ENCODE data around the gene SUMF2.
"Not testable (repeated sequence)": the region's sequence is repeated elsewhere in the genome, so short reads cannot be mapped to it uniquely, and the experiment has no call there.

SUMF2 gene

GRCh38 chr7:56063500-56063881 is 595 bp upstream of the SUMF2 start:
- DNase-seq, result no peak

DNA sequence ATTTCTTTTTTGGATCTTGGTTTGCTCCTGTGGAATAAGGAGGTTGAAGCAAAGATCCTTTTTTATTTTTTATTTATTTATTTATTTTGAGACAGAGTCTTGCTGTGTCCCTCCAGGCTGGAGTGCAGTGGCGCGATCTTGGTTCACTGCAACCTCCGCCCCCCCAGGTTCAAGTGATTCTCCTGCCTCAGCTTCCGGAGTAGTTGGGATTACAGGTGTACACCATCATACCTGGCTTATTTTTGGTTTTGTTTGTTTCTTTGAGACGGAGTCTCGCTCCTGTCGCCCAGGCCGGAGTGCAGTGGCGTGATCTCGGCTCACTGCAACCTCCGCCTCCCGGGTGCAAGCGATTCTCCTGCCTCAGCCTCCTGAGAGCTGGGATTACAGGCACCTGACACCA is 2.3 kb downstream of the SUMF2 start:
- not testable (repeated sequence) for DNase-seq

DNA sequence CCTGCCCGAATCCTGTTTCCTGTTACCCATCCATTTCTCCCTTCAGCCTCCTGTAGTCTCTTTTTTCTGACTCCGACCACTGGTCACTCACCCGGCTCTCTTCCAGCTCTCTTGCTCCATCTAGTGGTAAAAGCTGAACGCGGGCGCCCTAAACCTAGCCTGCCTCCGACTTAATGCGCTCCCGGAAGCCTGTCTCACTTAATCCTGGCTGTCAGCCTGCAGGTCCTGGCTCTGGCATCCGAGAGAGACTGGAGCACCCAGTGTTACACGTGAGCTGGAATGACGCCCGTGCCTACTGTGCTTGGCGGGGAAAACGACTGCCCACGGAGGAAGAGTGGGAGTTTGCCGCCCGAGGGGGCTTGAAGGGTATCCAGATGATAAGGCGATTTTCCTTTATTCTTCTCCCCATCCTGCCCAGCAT is 10.3 kb downstream of the SUMF2 start:
- DNase-seq, result peak; percentile 79 to 86

DNA sequence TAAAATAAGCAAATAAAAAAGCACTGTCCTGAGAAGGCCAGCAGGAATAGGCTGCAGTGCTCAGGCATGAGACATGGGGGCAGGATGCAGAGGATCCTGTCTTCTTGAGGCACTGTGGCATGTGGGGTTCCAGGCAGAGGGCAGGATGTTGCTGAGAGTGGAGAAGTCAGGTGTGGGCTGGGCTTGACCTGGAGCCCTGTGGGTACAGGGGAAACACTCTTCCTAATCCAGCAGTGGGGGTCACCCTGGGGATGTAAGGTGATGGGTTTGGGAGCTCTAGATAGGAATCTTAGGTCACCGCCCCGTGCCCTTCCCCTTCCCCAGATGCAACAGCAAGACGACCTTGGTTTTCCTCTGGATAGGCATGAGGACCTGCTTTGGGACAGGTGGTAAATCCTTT is 13.6 kb downstream of the SUMF2 start:
- DNase-seq, result no peak

- DNase-seq, result no peak
Observed at GRCh38 chr7:56078196-56078595, 14.1 kb downstream of the SUMF2 start.

GRCh38 chr7:56079450-56080185 is 15.5 kb downstream of the SUMF2 start:
- peak; percentile 92 to 96 for DNase-seq

DNA sequence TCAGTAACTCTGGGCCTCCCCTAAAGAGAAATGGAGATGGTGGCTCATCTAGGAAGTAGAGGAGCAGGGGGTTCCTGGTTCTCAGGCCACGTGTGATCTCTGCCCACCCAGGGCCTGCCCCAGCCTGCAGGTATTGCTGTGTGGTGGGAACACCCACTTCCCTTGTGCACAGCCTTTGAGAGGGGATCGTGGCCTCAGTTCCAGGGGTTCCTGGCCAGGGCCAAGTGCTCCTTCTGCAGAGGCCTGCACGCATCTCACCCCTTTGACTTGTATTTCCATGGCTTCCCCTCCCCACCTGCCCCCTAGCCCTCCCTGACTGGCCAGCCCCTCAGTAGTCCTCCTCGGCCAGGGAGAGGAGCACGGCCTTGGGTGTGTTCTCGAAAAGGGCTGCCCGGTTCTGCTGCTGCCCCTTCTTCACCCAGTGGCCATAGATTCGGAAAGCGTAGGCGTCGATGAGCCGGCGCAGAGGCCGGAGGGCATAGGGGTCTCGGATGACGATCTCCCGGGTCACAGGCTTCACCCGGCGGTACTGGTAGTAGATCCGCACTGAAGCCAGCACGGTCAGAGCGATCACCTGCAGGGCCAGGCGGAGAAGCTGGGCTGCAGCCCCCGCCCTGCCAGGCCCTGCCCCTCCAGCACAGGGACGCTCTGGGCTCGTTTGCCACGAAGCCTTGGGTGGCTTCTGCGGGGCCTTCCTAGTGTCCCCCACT is 16.8 kb downstream of the SUMF2 start:
- not testable (repeated sequence) for DNase-seq

- DNase-seq, result no peak
Observed at GRCh38 chr7:56081626-56082340, 17.7 kb downstream of the SUMF2 start.

GRCh38 chr7:56083150-56083785 is 19.2 kb downstream of the SUMF2 start:
- peak; percentile 13 to 61 for DNase-seq

DNA sequence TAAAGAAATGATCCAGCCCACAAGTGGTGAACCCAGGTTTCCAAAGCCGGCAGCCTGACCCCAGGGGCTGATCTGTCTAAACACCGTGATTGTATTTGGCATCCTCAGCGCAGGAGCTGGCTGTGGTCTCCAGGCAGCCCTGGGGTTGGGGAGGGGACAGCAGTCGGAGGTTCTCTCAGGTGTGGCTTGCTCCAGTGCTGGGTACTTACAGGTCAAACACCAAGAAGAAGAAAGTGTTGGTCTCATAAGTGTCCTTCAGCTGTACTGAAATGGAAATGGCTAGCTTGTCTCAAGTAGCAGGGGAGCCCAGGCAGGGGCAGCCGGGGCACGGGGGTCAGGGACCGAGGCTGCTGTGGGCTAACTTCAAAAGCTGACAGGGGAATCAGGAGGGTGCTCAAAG is 22.7 kb downstream of the SUMF2 start:
- DNase-seq, result no peak

DNA sequence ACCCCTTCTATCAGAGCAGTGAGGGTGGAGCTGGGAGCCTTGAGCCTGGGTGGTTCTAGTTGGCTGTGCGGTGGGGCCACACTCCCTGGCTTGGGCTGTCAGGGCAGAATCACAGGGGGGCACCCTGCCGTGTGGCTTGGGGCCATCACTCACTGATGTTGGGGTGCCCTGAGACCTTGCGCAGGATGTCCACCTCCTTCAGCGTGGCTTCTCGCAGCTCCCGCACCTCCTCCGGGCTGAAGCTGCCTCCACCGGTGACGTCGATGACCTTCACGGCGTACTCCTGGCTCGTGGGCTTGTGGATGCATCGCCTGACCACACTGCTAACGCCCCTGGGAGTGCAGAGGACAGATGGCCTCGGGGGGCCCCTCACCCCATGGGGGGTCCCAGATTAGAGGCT is 23.4 kb downstream of the SUMF2 start:
- DNase-seq, result no peak

GRCh38 chr7:56091591-56091990 is 27.5 kb downstream of the SUMF2 start:
- no peak for DNase-seq

GRCh38 chr7:56092388-56092787 is 28.3 kb downstream of the SUMF2 start:
- not testable (repeated sequence) for DNase-seq

GRCh38 chr7:56092789-56093531 is 28.9 kb downstream of the SUMF2 start, which contains the start of gene PHKG1:
Gene PHKG1 (minus strand): TSS chr7:56092952. CDS start chr7:56088941, 4,011 bp downstream.
- peak; percentile 80 to 83 for DNase-seq

- DNase-seq, result no peak
Observed at GRCh38 chr7:56097700-56098099, 33.6 kb downstream of the SUMF2 start.

- DNase-seq, result not testable (repeated sequence)
Observed at GRCh38 chr7:56098187-56099008, 34.3 kb downstream of the SUMF2 start.

- DNase-seq, result no peak
Observed at GRCh38 chr7:56099653-56100052, 35.6 kb downstream of the SUMF2 start.

- DNase-seq, result not testable (repeated sequence)
Observed at GRCh38 chr7:56104138-56104537, 40.1 kb downstream of the SUMF2 start.

- DNase-seq, result peak; percentile 1 to 50
Observed at GRCh38 chr7:56105508-56105907, 41.4 kb downstream of the SUMF2 start.

GRCh38 chr7:56106108-56107073 is 42.3 kb downstream of the SUMF2 start, which contains the start of gene CHCHD2:
Gene CHCHD2 (minus strand): TSS chr7:56106476. CDS start chr7:56106413, 63 bp downstream.
- DNase-seq, result peak; percentile 99 to 100
